GM18861 (cell line): Measurements from ENCODE around the gene EEF1E1.

Experiments
- ATAC-seq: cut with Tn5 transposase; IDR thresholded peaks from one replicate; pipeline ENCODE4 v1.9.1; 2021; ENCODE audit not compliant: unreplicated experiment

Gene EEF1E1

GRCh38 chr6:8088886-8089285, 13.5 kb downstream of the EEF1E1 start:
- ATAC-seq, result no peak

- ATAC-seq, result no peak
Measured at GRCh38 chr6:8087870-8088754, 14.2 kb downstream of the EEF1E1 start.

GRCh38 chr6:8086755-8087306, 15.5 kb downstream of the EEF1E1 start:
- ATAC-seq, result no peak

- no peak for ATAC-seq
Measured at GRCh38 chr6:8085053-8085511, 17.3 kb downstream of the EEF1E1 start.

- no peak for ATAC-seq
Measured at GRCh38 chr6:8084586-8084985, 17.8 kb downstream of the EEF1E1 start.

GRCh38 chr6:8082954-8083858, 19.1 kb downstream of the EEF1E1 start:
- ATAC-seq, result no peak

GRCh38 chr6:8082572-8082953, 19.8 kb downstream of the EEF1E1 start:
- no peak for ATAC-seq

GRCh38 chr6:8080362-8081151, 21.8 kb downstream of the EEF1E1 start:
- no peak for ATAC-seq

GRCh38 chr6:8079126-8079525, 23.2 kb downstream of the EEF1E1 start:
- no peak for ATAC-seq

- no peak for ATAC-seq
Measured at GRCh38 chr6:8077991-8078390, 24.4 kb downstream of the EEF1E1 start.

- ATAC-seq, result no peak
Measured at GRCh38 chr6:8075704-8076103, 26.6 kb downstream of the EEF1E1 start.

GRCh38 chr6:8075185-8075584, 27.2 kb downstream of the EEF1E1 start:
- ATAC-seq, result no peak

- ATAC-seq, result no peak
Measured at GRCh38 chr6:8074213-8074612, 28.1 kb downstream of the EEF1E1 start.

GRCh38 chr6:8073758-8074157, 28.6 kb downstream of the EEF1E1 start:
- ATAC-seq, result no peak

- no peak for ATAC-seq
Measured at GRCh38 chr6:8070718-8071117, 31.6 kb downstream of the EEF1E1 start.

GRCh38 chr6:8069631-8070284, 32.6 kb downstream of the EEF1E1 start:
- no peak for ATAC-seq

GRCh38 chr6:8069151-8069550, 33.2 kb downstream of the EEF1E1 start:
- no peak for ATAC-seq

GRCh38 chr6:8066108-8066507, 36.2 kb downstream of the EEF1E1 start:
- ATAC-seq, result no peak

GRCh38 chr6:8065519-8065911, 36.8 kb downstream of the EEF1E1 start:
- peak; percentile 31 for ATAC-seq
